ENCODE results near the gene MYB. TPM values are rescaled to one million over a fixed set of nuclear protein-coding genes. Genes with fewer than 3 reads are reported as not detected.

Gene MYB
- total and polyA plus RNA-seq, 2 experiments from 2014 or later: 4.2 to 7.9 TPM

DNA sequence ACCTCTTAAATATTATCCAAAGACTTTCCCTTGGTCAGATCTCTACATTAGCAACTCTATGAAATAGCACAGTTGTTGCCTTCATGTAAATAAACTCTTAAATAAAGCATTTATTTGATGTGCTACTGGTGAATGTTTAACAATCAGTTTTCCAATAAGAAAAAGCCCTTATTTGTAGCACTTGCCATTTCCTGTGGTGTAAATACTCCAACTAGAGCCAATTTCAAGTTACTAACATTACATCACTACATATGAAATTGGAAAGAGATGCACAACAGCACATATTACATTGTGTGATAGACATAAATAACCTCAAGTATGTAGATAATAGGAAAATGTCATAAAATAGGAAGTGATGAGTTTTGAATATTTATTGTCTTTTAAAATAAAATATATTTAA lies 5.0 kb upstream of the MYB start:
- H3K4me1 Mint-ChIP-seq: peaks cover 3% of the 10 kb centered on the region
- H3K27me3 ChIP-seq (ENCODE audit: insufficient read depth): peaks cover 14% of the 10 kb centered on the region
- H2AFZ ChIP-seq: no peak overlapping the region
- no peak for TF ChIP-seq STAT1 (IDR thresholded peaks at IDR 0.05; ENCODE audit: unreplicated experiment)
- no peak for TF ChIP-seq ZNF462 (CRISPR knock-in tag; IDR thresholded peaks at IDR 0.05)
- TF ChIP-seq, protein P1, sequence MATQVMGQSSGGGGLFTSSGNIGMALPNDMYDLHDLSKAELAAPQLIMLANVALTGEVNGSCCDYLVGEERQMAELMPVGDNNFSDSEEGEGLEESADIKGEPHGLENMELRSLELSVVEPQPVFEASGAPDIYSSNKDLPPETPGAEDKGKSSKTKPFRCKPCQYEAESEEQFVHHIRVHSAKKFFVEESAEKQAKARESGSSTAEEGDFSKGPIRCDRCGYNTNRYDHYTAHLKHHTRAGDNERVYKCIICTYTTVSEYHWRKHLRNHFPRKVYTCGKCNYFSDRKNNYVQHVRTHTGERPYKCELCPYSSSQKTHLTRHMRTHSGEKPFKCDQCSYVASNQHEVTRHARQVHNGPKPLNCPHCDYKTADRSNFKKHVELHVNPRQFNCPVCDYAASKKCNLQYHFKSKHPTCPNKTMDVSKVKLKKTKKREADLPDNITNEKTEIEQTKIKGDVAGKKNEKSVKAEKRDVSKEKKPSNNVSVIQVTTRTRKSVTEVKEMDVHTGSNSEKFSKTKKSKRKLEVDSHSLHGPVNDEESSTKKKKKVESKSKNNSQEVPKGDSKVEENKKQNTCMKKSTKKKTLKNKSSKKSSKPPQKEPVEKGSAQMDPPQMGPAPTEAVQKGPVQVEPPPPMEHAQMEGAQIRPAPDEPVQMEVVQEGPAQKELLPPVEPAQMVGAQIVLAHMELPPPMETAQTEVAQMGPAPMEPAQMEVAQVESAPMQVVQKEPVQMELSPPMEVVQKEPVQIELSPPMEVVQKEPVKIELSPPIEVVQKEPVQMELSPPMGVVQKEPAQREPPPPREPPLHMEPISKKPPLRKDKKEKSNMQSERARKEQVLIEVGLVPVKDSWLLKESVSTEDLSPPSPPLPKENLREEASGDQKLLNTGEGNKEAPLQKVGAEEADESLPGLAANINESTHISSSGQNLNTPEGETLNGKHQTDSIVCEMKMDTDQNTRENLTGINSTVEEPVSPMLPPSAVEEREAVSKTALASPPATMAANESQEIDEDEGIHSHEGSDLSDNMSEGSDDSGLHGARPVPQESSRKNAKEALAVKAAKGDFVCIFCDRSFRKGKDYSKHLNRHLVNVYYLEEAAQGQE (IDR thresholded peaks at IDR 0.05; ENCODE audit: unreplicated experiment): no peak
- TF ChIP-seq EZH2 (IDR thresholded peaks at IDR 0.05; ENCODE audit: low read depth, unreplicated experiment): no peak
- no peak for TF ChIP-seq CREB1 (CRISPR knock-in tag; IDR thresholded peaks at IDR 0.05; ENCODE audit: low read depth)
- H3F3A ChIP-seq (replicated peaks; ENCODE audit: low read depth): no peaks in the 10 kb centered on the region
- no peak overlapping the region for H3K27ac Mint-ChIP-seq
- no peaks in the 10 kb centered on the region for H3K36me3 ChIP-seq (ENCODE audit: insufficient read depth)
- no peaks in the 10 kb centered on the region for H3K36me3 Mint-ChIP-seq (ENCODE audit: low read depth)
- no peak for ATAC-seq
- no peak overlapping the region for H3K4me2 ChIP-seq
- H3K27me3 Mint-ChIP-seq (ENCODE audit: insufficient read depth, low read depth, poor library complexity): peaks cover 3% of the 10 kb centered on the region
- H3K27ac ChIP-seq (ENCODE audit: low read depth): no peak overlapping the region
- H3K9me2 ChIP-seq (ENCODE audit: insufficient read depth): no peaks in the 10 kb centered on the region
- H3K4me1 ChIP-seq (ENCODE audit: insufficient read depth): peaks cover 4% of the 10 kb centered on the region; the same call in 1 of the 2 replicates
- no peaks in the 10 kb centered on the region; the same call in 2 of the 3 replicates for H3K9me3 Mint-ChIP-seq
- H3K4me3 ChIP-seq: no peak overlapping the region
- H4K20me1 ChIP-seq (replicated peaks; ENCODE audit: insufficient read depth): no peaks in the 10 kb centered on the region
- no peaks in the 10 kb centered on the region for H3K79me2 ChIP-seq (replicated peaks; ENCODE audit: insufficient read depth)
- H3K4me3 Mint-ChIP-seq: no peak overlapping the region
- no peak for DNase-seq (ENCODE audit: low spot score)

Data from GM23338 (cell line).